AG09309 (cell line): ENCODE measurements around the gene METTL24.

ENCODE experiments used
- DNase-seq: peaks from one replicate; pipeline ENCODE4 v3.0.0-alpha.2; 2010; ENCODE audit warnings: low read depth
- H3K4me3 ChIP-seq: 2 replicates; pipeline ENCODE4 v1.5.1; 2011; ENCODE audit warnings: mild to moderate bottlenecking, low read depth, low read length, moderate library complexity; ENCODE audit not compliant: control insufficient read depth
- CTCF ChIP-seq: IDR thresholded peaks from 2 replicates; pipeline ENCODE4 v1.5.1; 2011; ENCODE audit warnings: mild to moderate bottlenecking, low read depth, low read length, inconsistent platforms; ENCODE audit not compliant: insufficient read depth, control insufficient read depth; ENCODE audit errors: missing control alignments

Gene METTL24

GRCh38 chr6:110319843-110320242 lies 38.3 kb downstream of the METTL24 start:
- H3K4me3 ChIP-seq: no peak overlapping the region
- no peak for DNase-seq
- no peak for TF ChIP-seq CTCF

DNA sequence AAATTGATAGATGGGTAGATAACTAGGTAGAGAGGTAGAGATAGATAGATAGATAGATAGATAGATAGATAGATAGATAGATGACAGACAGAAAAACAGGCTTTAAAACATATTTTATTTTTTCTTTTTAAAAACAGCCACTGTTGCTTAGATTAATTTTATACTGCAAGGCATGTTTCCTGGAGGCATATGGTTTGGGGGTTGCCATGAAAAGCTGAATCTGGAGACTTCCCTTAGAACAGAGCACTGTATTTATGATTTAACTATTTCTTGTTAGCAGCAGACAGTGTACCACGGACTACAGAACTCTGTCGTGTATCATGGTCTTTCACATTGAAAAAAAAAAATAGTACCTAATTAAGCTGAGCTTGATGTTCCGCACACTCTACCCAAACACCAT lies 38.8 kb downstream of the METTL24 start:
- TF ChIP-seq CTCF: no peak
- H3K4me3 ChIP-seq: no peak overlapping the region
- no peak for DNase-seq

DNA sequence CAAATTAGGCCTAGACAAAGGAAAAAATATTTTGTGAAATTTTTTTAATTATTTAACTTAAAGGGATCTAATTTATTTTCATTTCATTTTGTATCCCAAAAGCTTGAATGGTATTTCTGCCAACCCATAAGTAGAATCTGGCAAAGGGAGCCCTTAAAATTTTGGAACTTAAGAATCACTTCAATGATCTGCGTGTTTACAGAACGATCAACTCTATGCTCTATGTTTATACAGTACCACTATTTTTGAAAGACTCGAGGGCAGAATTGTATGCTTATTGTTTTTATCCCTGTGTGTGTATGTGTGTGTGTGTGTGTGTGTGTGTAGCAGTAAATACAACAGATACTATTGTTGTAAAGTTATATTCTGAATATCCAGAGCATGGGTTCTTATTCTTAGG lies 39.2 kb downstream of the METTL24 start:
- no peak for DNase-seq
- no peak overlapping the region for H3K4me3 ChIP-seq

DNA sequence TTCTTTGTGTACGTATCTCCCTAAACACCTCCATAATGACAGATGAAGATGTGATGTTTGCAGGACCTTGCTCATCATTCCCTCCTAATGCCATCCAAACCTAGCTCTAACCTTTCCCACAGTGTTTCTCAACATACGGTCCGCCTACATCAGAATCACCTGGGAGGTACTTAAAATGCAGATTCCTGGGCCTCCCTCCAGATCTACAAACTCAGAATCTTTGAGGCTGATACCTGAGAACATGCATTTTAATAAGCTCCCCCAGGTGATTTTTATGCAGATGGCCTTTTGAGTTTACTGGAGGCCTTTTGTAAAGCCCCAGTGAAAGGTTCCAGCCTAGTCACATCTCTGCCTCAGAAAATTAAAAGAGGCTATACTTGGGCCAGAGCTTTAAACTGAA lies 40.5 kb downstream of the METTL24 start:
- H3K4me3 ChIP-seq: no peak overlapping the region
- DNase-seq: no peak
- no peak for TF ChIP-seq CTCF

More for the DNA sequence above, 39.2 kb downstream of the METTL24 start:
- no peak for TF ChIP-seq CTCF

GRCh38 chr6:110317189-110317588 lies 41.0 kb downstream of the METTL24 start:
- no peak for DNase-seq
- TF ChIP-seq CTCF: no peak
- no peak overlapping the region for H3K4me3 ChIP-seq

- H3K4me3 ChIP-seq: no peak overlapping the region
- no peak for DNase-seq
- TF ChIP-seq CTCF: no peak
Observed at GRCh38 chr6:110315869-110316398, 42.2 kb downstream of the METTL24 start.
